H1 (cell line): ENCODE data around the gene LAMTOR4. TPM values are rescaled to one million over a fixed set of nuclear protein-coding genes. Genes with fewer than 3 reads are reported as not detected.

Experiments used
- CTCF ChIA-PET: fragments of 300-600 bp; sonication (Branson Sonifier 250); formaldehyde crosslinking; loops from one replicate; lab custom pipeline; 2021; ENCODE audit not compliant: partially characterized antibody; lab: Charles Lee
- POLR2A ChIA-PET: fragments of 300-600 bp; sonication (Branson Sonifier 250); formaldehyde crosslinking; loops from one replicate; lab custom pipeline; 2021; ENCODE audit warnings: inconsistent platforms; ENCODE audit not compliant: partially characterized antibody; lab: Charles Lee
- DNase-seq, 2 experiments: peaks; one replicate each; pipeline versions ENCODE4 v3.0.0 to v3.0.0-alpha.2; 2010 to 2022; ENCODE audit warnings: low spot score in 2 of 2, low read depth in 1 of 2, mixed read lengths in 1 of 2
- FAIRE-seq: peaks from 2 replicates; lab custom pipeline; 2011; peaks lifted over from hg19 to GRCh38; lab: Jason Lieb, UNC
- H2AFZ ChIP-seq: 2 replicates; pipeline ENCODE4 v1.8.1; 2012; ENCODE audit warnings: low read length, inconsistent platforms
- H2AK5ac ChIP-seq: 2 replicates; pipeline ENCODE4 v1.6.1; 2013; ENCODE audit warnings: low read depth, low read length
- H2BK120ac ChIP-seq: replicated peaks from 2 replicates; pipeline ENCODE3; 2013; ENCODE audit warnings: low read depth, low read length, inconsistent platforms
- H2BK12ac ChIP-seq: 2 replicates; pipeline ENCODE4 v1.6.1; 2013; ENCODE audit warnings: low read depth, low read length
- H2BK15ac ChIP-seq: 2 replicates; pipeline ENCODE4 v1.6.1; 2013; ENCODE audit warnings: low read length
- H2BK20ac ChIP-seq: 2 replicates; pipeline ENCODE4 v1.6.1; 2013; ENCODE audit warnings: low read length
- H2BK5ac ChIP-seq: 2 replicates; pipeline ENCODE4 v1.6.1; 2013; ENCODE audit warnings: low read depth, low read length
- H3K14ac ChIP-seq: 2 replicates; pipeline ENCODE4 v1.6.1; 2013; ENCODE audit warnings: inconsistent platforms; ENCODE audit not compliant: insufficient read length
- H3K18ac ChIP-seq: 2 replicates; pipeline ENCODE4 v1.6.1; 2013; ENCODE audit warnings: low read length; ENCODE audit errors: extremely low read depth
- H3K23ac ChIP-seq: 2 replicates; pipeline ENCODE4 v1.6.1; 2013; ENCODE audit warnings: inconsistent platforms; ENCODE audit not compliant: insufficient read length
- H3K23me2 ChIP-seq: 2 replicates; pipeline ENCODE4 v1.6.1; 2013; ENCODE audit warnings: low read depth, low read length
- H3K27ac ChIP-seq: 2 replicates; pipeline ENCODE4 v1.6.1; 2011; ENCODE audit warnings: low read depth, low read length, inconsistent platforms
- H3K27me3 ChIP-seq, 4 experiments: replicated peaks in 1 of 4; 1 replicate in 1 of 4; 2 replicates in 3 of 4; pipeline versions ENCODE4 v1.6.1 to v1.8.1; 2011 to 2013; ENCODE audit warnings: low read length in 3 of 4, mild to moderate bottlenecking in 3 of 4, inconsistent platforms in 2 of 4, mixed read lengths in 2 of 4, moderate library complexity in 1 of 4; ENCODE audit not compliant: control insufficient read depth in 3 of 4, insufficient read depth in 3 of 4; ENCODE audit errors: extremely low read depth in 1 of 4
- H3K36me3 ChIP-seq, 4 experiments: 2 replicates each; pipeline versions ENCODE4 v1.6.1 to v1.8.1; 2011 to 2013; ENCODE audit warnings: mild to moderate bottlenecking in 4 of 4, low read length in 3 of 4, moderate library complexity in 2 of 4, control low read depth in 1 of 4, inconsistent platforms in 1 of 4; ENCODE audit not compliant: insufficient read depth in 4 of 4, control insufficient read depth in 2 of 4
- H3K4ac ChIP-seq: replicated peaks from 2 replicates; pipeline ENCODE3; 2013; ENCODE audit warnings: low read length, low read depth, mixed read lengths, inconsistent platforms; ENCODE audit not compliant: insufficient read length
- H3K4me1 ChIP-seq, 4 experiments: replicated peaks in 1 of 4; 1 replicate in 1 of 4; 2 replicates in 3 of 4; pipeline versions ENCODE4 v1.6.1 to v1.8.1; 2011 to 2013; ENCODE audit warnings: low read length in 3 of 4, inconsistent platforms in 2 of 4, mixed read lengths in 1 of 4; ENCODE audit not compliant: insufficient read depth in 4 of 4, control insufficient read depth in 3 of 4
- H3K4me2 ChIP-seq, 2 experiments: 2 replicates each; pipeline versions ENCODE4 v1.6.1 to v1.8.1; 2011 to 2013; ENCODE audit warnings: low read depth in 2 of 2, low read length in 2 of 2, control low read depth in 1 of 2, inconsistent platforms in 1 of 2, mild to moderate bottlenecking in 1 of 2; ENCODE audit not compliant: insufficient read depth in 1 of 2
- H3K4me3 ChIP-seq, 4 experiments: fragments of 200-600, 300-600 bp in 1 of 4; sonication (generic), shearing (Covaris generic), sonication (Bioruptor Twin) in 1 of 4; 2 replicates each; pipeline versions ENCODE4 v1.5.1 to v1.8.1; 2011 to 2016; ENCODE audit warnings: low read length in 4 of 4, low read depth in 3 of 4, control low read depth in 2 of 4, inconsistent platforms in 2 of 4, mild to moderate bottlenecking in 2 of 4, mixed read lengths in 1 of 4, moderate library complexity in 1 of 4; ENCODE audit not compliant: insufficient read depth in 2 of 4; ENCODE audit errors: extremely low read depth in 1 of 4
- H3K56ac ChIP-seq: replicated peaks from 2 replicates; pipeline ENCODE3; 2013; ENCODE audit warnings: low read depth, mild to moderate bottlenecking, mixed read lengths, low read length, inconsistent platforms; ENCODE audit not compliant: insufficient read length
- H3K79me1 ChIP-seq: 2 replicates; pipeline ENCODE4 v1.6.1; 2013; ENCODE audit warnings: low read depth, low read length, control low read depth
- H3K79me2 ChIP-seq, 2 experiments: 2 replicates each; pipeline versions ENCODE4 v1.6.1 to v1.8.1; 2012 to 2013; ENCODE audit warnings: low read length in 2 of 2, mild to moderate bottlenecking in 2 of 2, inconsistent platforms in 1 of 2; ENCODE audit not compliant: insufficient read depth in 2 of 2, control insufficient read depth in 1 of 2
- H3K9ac ChIP-seq, 4 experiments: replicated peaks in 1 of 4; 1 replicate in 1 of 4; 2 replicates in 3 of 4; pipeline versions ENCODE4 v1.6.1 to v1.8.1; 2011 to 2013; ENCODE audit warnings: low read depth in 3 of 4, low read length in 3 of 4, control low read depth in 2 of 4, mild to moderate bottlenecking in 2 of 4, moderate library complexity in 2 of 4, inconsistent platforms in 1 of 4; ENCODE audit errors: extremely low read depth in 1 of 4
- H3K9me3 ChIP-seq, 2 experiments: 2 replicates each; pipeline versions ENCODE4 v1.6.1 to v1.8.1; 2012 to 2013; ENCODE audit warnings: mild to moderate bottlenecking in 2 of 2, moderate library complexity in 2 of 2, control low read depth in 1 of 2, inconsistent platforms in 1 of 2, low read depth in 1 of 2, low read length in 1 of 2, mixed read lengths in 1 of 2; ENCODE audit not compliant: insufficient read depth in 2 of 2
- H4K20me1 ChIP-seq, 2 experiments: replicated peaks in 1 of 2; 2 replicates each; pipeline versions ENCODE3 to v1.8.1; 2011 to 2013; ENCODE audit warnings: inconsistent platforms in 2 of 2, low read length in 2 of 2, mild to moderate bottlenecking in 1 of 2; ENCODE audit not compliant: insufficient read depth in 2 of 2, control insufficient read depth in 1 of 2
- H4K5ac ChIP-seq: 2 replicates; pipeline ENCODE4 v1.6.1; 2013; ENCODE audit warnings: low read length, low read depth, mixed read lengths, inconsistent platforms; ENCODE audit not compliant: insufficient read length
- H4K8ac ChIP-seq: 2 replicates; pipeline ENCODE4 v1.8.0; 2013; ENCODE audit warnings: mild to moderate bottlenecking, moderate library complexity, low read length, inconsistent platforms; ENCODE audit not compliant: insufficient read depth; ENCODE audit errors: extremely low read depth
- H4K91ac ChIP-seq: replicated peaks from 2 replicates; pipeline ENCODE3; 2013; ENCODE audit warnings: low read length, mixed read lengths, inconsistent platforms; ENCODE audit not compliant: insufficient read length
- CBX5 ChIP-seq: fragments of 300-800, 300-1000 bp; sonication (generic); IDR thresholded peaks from 2 replicates; pipeline ENCODE4 v1.7.1; 2016; ENCODE audit warnings: antibody characterized with exemption, low read length, low read depth
- EP300 ChIP-seq, 2 experiments: IDR thresholded peaks; 1 replicate in 1 of 2; 2 replicates in 1 of 2; pipeline ENCODE4 v1.6.1; 2011 to 2012; ENCODE audit warnings: low read depth in 2 of 2, low read length in 2 of 2, mild to moderate bottlenecking in 2 of 2, borderline replicate concordance in 1 of 2, inconsistent platforms in 1 of 2, moderate library complexity in 1 of 2
- KDM5A ChIP-seq: fragments of 200-600 bp; IDR thresholded peaks from 2 replicates; pipeline ENCODE4 v1.7.1; 2012; ENCODE audit warnings: mild to moderate bottlenecking, low read length, inconsistent platforms, mixed read lengths
- MAFK ChIP-seq: IDR thresholded peaks from 2 replicates; pipeline ENCODE4 v1.6.1; 2012; ENCODE audit warnings: low read depth, mild to moderate bottlenecking, improper control_type of control experiment, low read length
- NANOG ChIP-seq: IDR thresholded peaks from 2 replicates; pipeline ENCODE4 v1.6.1; 2011; ENCODE audit warnings: low read length, low read depth, mild to moderate bottlenecking, inconsistent platforms; ENCODE audit not compliant: insufficient read depth, poor library complexity, severe bottlenecking
- RFX5 ChIP-seq: IDR thresholded peaks from 2 replicates; pipeline ENCODE4 v1.6.1; 2011; ENCODE audit warnings: low read depth, low read length, improper control_type of control experiment, borderline replicate concordance
- RXRA ChIP-seq: IDR thresholded peaks from 2 replicates; pipeline ENCODE4 v1.6.1; 2011; ENCODE audit warnings: low read depth, mild to moderate bottlenecking, low read length, moderate library complexity; ENCODE audit not compliant: insufficient read depth
- SIX5 ChIP-seq: IDR thresholded peaks from 2 replicates; pipeline ENCODE4 v1.6.1; 2011; ENCODE audit warnings: mild to moderate bottlenecking, low read depth, low read length
- TAF1 ChIP-seq: IDR thresholded peaks from 2 replicates; pipeline ENCODE4 v1.6.1; 2011; ENCODE audit warnings: mild to moderate bottlenecking, low read depth, low read length
- TEAD4 ChIP-seq: IDR thresholded peaks from 2 replicates; pipeline ENCODE4 v1.6.1; 2012; ENCODE audit warnings: low read depth, low read length, inconsistent platforms, mixed read lengths
- ZNF274 ChIP-seq: IDR thresholded peaks from 2 replicates; pipeline ENCODE4 v1.7.0; 2012; ENCODE audit warnings: low read length, borderline replicate concordance; ENCODE audit errors: extremely low read depth
- WGBS, 2 experiments: shearing (Covaris generic) in 1 of 2; methylation state at CpG; one replicate each; pipeline versions ENCODE4 v1.1.6 to v1.1.7; 2013 to 2015; ENCODE audit warnings: low lambda C conversion rate in 2 of 2, mixed read lengths in 2 of 2, inconsistent platforms in 1 of 2, low coverage in 1 of 2, missing lambda C conversion rate in 1 of 2; ENCODE audit not compliant: insufficient replicate concordance in 2 of 2, insufficient coverage in 1 of 2, insufficient read length in 1 of 2; ENCODE audit errors: extremely low coverage in 1 of 2, missing lambda C conversion rate in 1 of 2; 5-methylcytosine and 5-hydroxymethylcytosine counted together
- polyA plus RNA-seq, 7 experiments: library from polyadenylated mRNA; depleted of rRNA in 3 of 7; stranded (reverse) in 5 of 7; unstranded in 2 of 7; fragments of >200 nt in 5 of 7; fragments of 200-250 nt in 2 of 7; gene quantifications; 1 replicate in 5 of 7; 2 replicates in 1 of 7; 4 replicates in 1 of 7; pipeline versions ENCODE4 v1.2.1 to v1.2.3, GENCODE V29; 2011 to 2013; ENCODE audit warnings: missing spikeins in 2 of 7, mixed read lengths in 2 of 7
- total RNA-seq: library from RNA; stranded (reverse); fragmentation: NEBNext Ultra II Directional; extraction: Animal tissue kit (Norgen Biotek cat#: 25700); gene quantifications from 2 replicates; pipeline ENCODE4 v1.2.1, GENCODE V29; 2021
- TF ChIP-seq, protein P1 (sequence below): IDR thresholded peaks from 2 replicates; pipeline ENCODE4 v1.6.1; 2012; ENCODE audit warnings: inconsistent platforms

Gene LAMTOR4
- total and polyA plus RNA-seq, 2 of the 8 experiments (the other 6 are each of a cell fraction or from before 2014, with no cell fraction given) = 153 to 622 TPM

DNA sequence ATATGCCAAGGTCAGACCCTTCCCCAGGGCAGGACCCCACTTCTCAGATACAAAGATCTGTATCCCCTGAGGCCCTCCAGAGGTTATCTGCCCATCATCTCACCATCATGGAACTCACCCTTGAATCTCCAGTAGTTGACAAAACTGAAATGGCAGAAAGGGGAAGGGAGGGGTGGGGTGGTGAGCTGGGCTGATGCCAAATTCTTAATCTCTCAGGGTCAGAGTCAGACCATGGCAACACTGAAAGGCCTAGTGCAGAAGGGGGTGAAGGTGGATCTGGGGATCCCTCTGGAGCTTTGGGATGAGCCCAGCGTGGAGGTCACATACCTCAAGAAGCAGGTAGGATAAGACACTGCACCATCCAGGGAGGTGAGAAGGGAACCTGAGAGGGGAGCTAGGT is 26.1 kb upstream of the LAMTOR4 start:
- Histone ChIP-seq H2AFZ (no peak overlapping the region), H2BK120ac (no peak overlapping the region), H3K4me2 (no peak overlapping the region), H3K9ac (no peak overlapping the region), H3K4ac (no peak overlapping the region), H3K9me3 (no peaks in the 10 kb centered on the region), H3K36me3 (no peaks in the 10 kb centered on the region), H2BK20ac (no peak overlapping the region), H4K5ac (no peak overlapping the region), H4K91ac (no peak overlapping the region), H3K27ac (no peak overlapping the region), H3K4me3 (no peak overlapping the region), H3K14ac (no peak overlapping the region), H3K23me2 (peaks cover 12% of the 10 kb centered on the region), H3K56ac (no peak overlapping the region), H3K23ac (no peak overlapping the region), H4K20me1 (no peaks in the 10 kb centered on the region), H3K27me3 (no peaks in the 10 kb centered on the region), H3K79me2 (peaks cover 0 to 6% of the 10 kb centered on the region in 2 experiments; a peak in 1 of 4 replicates), H2AK5ac (no peak overlapping the region), H2BK5ac (no peak overlapping the region), H4K8ac (no peak overlapping the region), H2BK15ac (no peak overlapping the region), H3K18ac (no peak overlapping the region), H3K4me1 (peaks cover 0 to 5% (median 1%) of the 10 kb centered on the region in 4 experiments; a peak in 4 of 7 replicates), H2BK12ac (no peak overlapping the region), H3K79me1 (0 out of 2 replicates have a peak, but pooled peaks cover 2% of the 10 kb centered on the region)
- 67% methylated on average over 1 of the region's 1 CpG; no CpG with 5 or more reads in 1 of the 2 experiments for WGBS, 2 experiments
- DNase-seq = no peak
- no peak for TF ChIP-seq EP300 (IDR thresholded peaks at IDR 0.05; ENCODE audit: borderline replicate concordance in 1 of 2, low read depth in 2 of 2, low read length in 2 of 2)
- no peak for TF ChIP-seq KDM5A
- TF ChIP-seq CBX5 = no peak
- TF ChIP-seq ZNF274 = no peak
- no peak for TF ChIP-seq NANOG
- TF ChIP-seq TAF1 = no peak
- no peak for TF ChIP-seq RXRA
- no peak for TF ChIP-seq RFX5
- TF ChIP-seq TEAD4 = no peak
- TF ChIP-seq, protein P1, sequence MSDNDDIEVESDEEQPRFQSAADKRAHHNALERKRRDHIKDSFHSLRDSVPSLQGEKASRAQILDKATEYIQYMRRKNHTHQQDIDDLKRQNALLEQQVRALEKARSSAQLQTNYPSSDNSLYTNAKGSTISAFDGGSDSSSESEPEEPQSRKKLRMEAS = no peak
- no peak for TF ChIP-seq SIX5
- TF ChIP-seq MAFK = no peak
- POLR2A ChIA-PET = interaction anchor here (0.8 to 19.1 kb wide), 6 partner anchors 9 to 30 kb away, joined by 3 to 414 read pairs (median 6); partner anchors contain the start of genes AP4M1 and MCM7
- CTCF ChIA-PET = interaction anchor here (0.8 to 5.3 kb wide), 5 partner anchors 10 to 80 kb away, joined by 3 to 24 read pairs (median 4); no protein-coding TSS in a partner anchor
- no peak for FAIRE-seq
